Esophagus muscularis mucosa (tissue), 4 donors: ENCODE results near the gene PCDHGA1. TPM values are rescaled to one million over a fixed set of nuclear protein-coding genes. Genes with fewer than 3 reads are reported as not detected.

ENCODE experiments used
- DNase-seq: peaks from one replicate; pipeline ENCODE4 v3.0.0-alpha.2; 2017; ENCODE audit errors: extremely low spot score
- H3K27ac ChIP-seq, 4 donors: fragments of 200-600 bp; sonication (generic); replicated peaks in 1 of 4; 1 replicate in 3 of 4; 2 replicates in 1 of 4; pipeline ENCODE4 v1.5.1; 2016 to 2019; ENCODE audit warnings: mild to moderate bottlenecking in 1 of 4
- H3K27me3 ChIP-seq, 4 donors: fragments of 200-600 bp; sonication (generic); one replicate each; pipeline versions ENCODE4 v1.5.1 to v1.6.0; 2016 to 2019
- H3K36me3 ChIP-seq, 4 donors: fragments of 200-600 bp; sonication (generic); one replicate each; pipeline ENCODE4 v1.5.1; 2016 to 2019
- H3K4me1 ChIP-seq, 4 donors: fragments of 200-600 bp; sonication (generic); one replicate each; pipeline ENCODE4 v1.5.1; 2016 to 2019
- H3K4me3 ChIP-seq, 4 donors: fragments of 200-600 bp; sonication (generic); 1 replicate in 2 of 4; 2 replicates in 2 of 4; pipeline ENCODE4 v1.5.1; 2016 to 2019; ENCODE audit warnings: mild to moderate bottlenecking in 4 of 4, moderate library complexity in 1 of 4
- H3K9me3 ChIP-seq, 4 donors: fragments of 200-600 bp; sonication (generic); 1 replicate in 3 of 4; 2 replicates in 1 of 4; pipeline ENCODE4 v1.5.1; 2016 to 2019
- CTCF ChIP-seq, 3 experiments: fragments of 200-600 bp in 2 of 3; fragments of 450-650 bp in 1 of 3; sonication (generic) in 2 of 3; IDR thresholded peaks; one replicate each; pipeline ENCODE4 v1.5.1; 2017 to 2019; ENCODE audit warnings: antibody characterized with exemption in 3 of 3, mild to moderate bottlenecking in 2 of 3, moderate library complexity in 1 of 3
- EP300 ChIP-seq: sonication (generic); formaldehyde crosslinking; IDR thresholded peaks from one replicate; pipeline ENCODE4 v1.6.1; 2017; ENCODE audit warnings: antibody characterized with exemption
- POLR2A ChIP-seq: fragments of 450-650 bp; IDR thresholded peaks from one replicate; pipeline ENCODE4 v1.6.1; 2017; ENCODE audit warnings: antibody characterized with exemption, moderate library complexity, mild to moderate bottlenecking, low read depth
- POLR2AphosphoS5 ChIP-seq, 2 donors: sonication (generic); formaldehyde crosslinking; IDR thresholded peaks; one replicate each; pipeline ENCODE4 v1.6.1; 2017; ENCODE audit warnings: antibody characterized with exemption in 2 of 2
- WGBS: methylation state at CpG from one replicate; pipeline ENCODE4 v1.1.5; 2018; 5-methylcytosine and 5-hydroxymethylcytosine counted together
- intact Hi-C: fragments of 100-400 bp; cut with DNase I; formaldehyde crosslinking; loops from one replicate; pipeline ENCODE4 v1.15.1; 2023
- total RNA-seq, 4 donors: library from RNA; depleted of rRNA; stranded (reverse); fragments of >200 nt; gene quantifications; one replicate each; pipeline versions ENCODE4 v1.1.0 to v1.2.1, GENCODE V29; 2016

PCDHGA1 gene
- total RNA-seq, 4 donors from 2014 or later = 0.45 to 1.2 (median 0.76) TPM

- Histone ChIP-seq H3K27me3 (no peaks in the 10 kb centered on the region), H3K27ac (peak overlapping the region; percentile 91 to 97 (median 94)), H3K4me1 (peaks cover 68 to 80% (median 73%) of the 10 kb centered on the region in 4 donors), H3K9me3 (no peaks in the 10 kb centered on the region), H3K36me3 (peaks cover 0 to 51% (median 29%) of the 10 kb centered on the region in 4 donors), H3K4me3 (peak overlapping the region; percentile 65 to 71 (median 66))
- TF ChIP-seq EP300 = no peak
- peak in 1 of 2 donors; percentile 51 for TF ChIP-seq POLR2AphosphoS5 (IDR thresholded peaks at IDR 0.05)
- no peak for TF ChIP-seq POLR2A
- peak; percentile 80 to 86 (median 82) for TF ChIP-seq CTCF (IDR thresholded peaks at IDR 0.05)
- WGBS = 13% methylated on average over 28 of the region's 28 CpGs
- DNase-seq = no peak
- intact Hi-C loops = no loop called here
These were observed 182.1 kb downstream of the PCDHGA1 start for GRCh38 chr5:141512390-141512910.

GRCh38 chr5:141512911-141513626 lies 182.8 kb downstream of the PCDHGA1 start:
- WGBS = 8% methylated on average over 23 of the region's 43 CpGs
- no peaks in the 10 kb centered on the region for H3K27me3 ChIP-seq
- peak overlapping the region; percentile 91 to 97 (median 94) for H3K27ac ChIP-seq
- intact Hi-C loops = no loop called here
- peaks cover 62 to 74% (median 67%) of the 10 kb centered on the region in 4 donors for H3K4me1 ChIP-seq
- no peaks in the 10 kb centered on the region for H3K9me3 ChIP-seq
- TF ChIP-seq POLR2AphosphoS5 (IDR thresholded peaks at IDR 0.05) (no peak), CTCF (IDR thresholded peaks at IDR 0.05) (no peak), POLR2A (no peak), EP300 (no peak)
- no peak for DNase-seq
- H3K4me3 ChIP-seq = peak overlapping the region; percentile 65 to 71 (median 66)
- H3K36me3 ChIP-seq = peaks cover 0 to 56% (median 32%) of the 10 kb centered on the region in 4 donors

- peaks cover 0 to 61% (median 34%) of the 10 kb centered on the region in 4 donors for H3K36me3 ChIP-seq
- no peaks in the 10 kb centered on the region for H3K9me3 ChIP-seq
- H3K27me3 ChIP-seq = no peaks in the 10 kb centered on the region
- WGBS = 6% methylated on average over 18 of the region's 29 CpGs
- peaks cover 55 to 73% (median 61%) of the 10 kb centered on the region in 4 donors for H3K4me1 ChIP-seq
- DNase-seq = no peak
- peak overlapping the region; percentile 65 to 71 (median 66) for H3K4me3 ChIP-seq
- H3K27ac ChIP-seq = peak overlapping the region; percentile 91 to 97 (median 94)
- intact Hi-C loops = loop anchor here (2.0 kb wide), 1 partner anchor 37 kb away; no protein-coding TSS in a partner anchor
- TF ChIP-seq EP300 (no peak), POLR2AphosphoS5 (IDR thresholded peaks at IDR 0.05) (peak; percentile 67 to 69)
These were observed 183.5 kb downstream of the PCDHGA1 start for GRCh38 chr5:141513627-141514329.

- Histone ChIP-seq H3K36me3 (peaks cover 0 to 64% (median 38%) of the 10 kb centered on the region in 4 donors), H3K9me3 (no peaks in the 10 kb centered on the region), H3K4me3 (peak overlapping the region; percentile 65 to 71 (median 66)), H3K27me3 (no peaks in the 10 kb centered on the region), H3K27ac (peak overlapping the region; percentile 91 to 97 (median 94)), H3K4me1 (peaks cover 49 to 72% (median 57%) of the 10 kb centered on the region in 4 donors)
- WGBS = 50% methylated on average over 6 of the region's 6 CpGs
- intact Hi-C loops = loop anchor here (2.0 kb wide), 1 partner anchor 38 kb away; no protein-coding TSS in a partner anchor
- DNase-seq = no peak
- TF ChIP-seq EP300 (no peak), POLR2AphosphoS5 (IDR thresholded peaks at IDR 0.05) (peak in 1 of 2 donors; percentile 4), POLR2A (peak; percentile 26), CTCF (IDR thresholded peaks at IDR 0.05) (no peak)
These were observed 184.2 kb downstream of the PCDHGA1 start for GRCh38 chr5:141514330-141515133.
